ENCODE data around the gene LAPTM5.
A peak's percentile ranks its signal among the peaks of the same experiment; 100 is the strongest.

The LAPTM5 gene

GRCh38 chr1:30712583-30712982 is 45.0 kb downstream of the LAPTM5 start:
- no peak for DNase-seq

GRCh38 chr1:30710407-30710806 is 47.2 kb downstream of the LAPTM5 start:
- DNase-seq: no peak

- DNase-seq: no peak
These were observed 49.2 kb downstream of the LAPTM5 start for GRCh38 chr1:30708361-30708728.

GRCh38 chr1:30707412-30708360 is 49.9 kb downstream of the LAPTM5 start:
- DNase-seq: peak in 5 of 6 experiments; percentile 34 to 53 (median 40)

- DNase-seq: no peak
These were observed 51.0 kb downstream of the LAPTM5 start for GRCh38 chr1:30706528-30706927.

- DNase-seq: no peak
These were observed 51.9 kb downstream of the LAPTM5 start for GRCh38 chr1:30705698-30706097.

GRCh38 chr1:30704765-30705509 is 52.6 kb downstream of the LAPTM5 start:
- DNase-seq: no peak

- no peak for DNase-seq
These were observed 53.3 kb downstream of the LAPTM5 start for GRCh38 chr1:30704271-30704670.

- DNase-seq: no peak
These were observed 54.8 kb downstream of the LAPTM5 start for GRCh38 chr1:30702823-30703222.

- no peak for DNase-seq
These were observed 56.3 kb downstream of the LAPTM5 start for GRCh38 chr1:30701258-30701633.

GRCh38 chr1:30700528-30701257 is 56.9 kb downstream of the LAPTM5 start:
- no peak for DNase-seq

GRCh38 chr1:30699762-30700161 is 57.8 kb downstream of the LAPTM5 start:
- DNase-seq: no peak

- no peak for DNase-seq
These were observed 59.1 kb downstream of the LAPTM5 start for GRCh38 chr1:30698401-30698981.

GRCh38 chr1:30697571-30698376 is 59.8 kb downstream of the LAPTM5 start:
- no peak for DNase-seq

- no peak for DNase-seq
These were observed 60.7 kb downstream of the LAPTM5 start for GRCh38 chr1:30696831-30697230.

- no peak for DNase-seq
These were observed 62.1 kb downstream of the LAPTM5 start for GRCh38 chr1:30695439-30695841.

- no peak for DNase-seq
These were observed 63.0 kb downstream of the LAPTM5 start for GRCh38 chr1:30694280-30695175.

- DNase-seq: no peak
These were observed 63.8 kb downstream of the LAPTM5 start for GRCh38 chr1:30693822-30694221.

GRCh38 chr1:30693366-30693765 is 64.2 kb downstream of the LAPTM5 start:
- DNase-seq: no peak

- no peak for DNase-seq
These were observed 64.6 kb downstream of the LAPTM5 start for GRCh38 chr1:30692948-30693301.
